PFSK-1 (cell line): ENCODE data around the gene RALGAPB. TPM values are rescaled to one million over a fixed set of nuclear protein-coding genes. Genes with fewer than 3 reads are reported as not detected.
A peak's percentile ranks its signal among the peaks of the same experiment; 100 is the strongest.

Experiments used
- FOXP2 ChIP-seq: optimal IDR thresholded peaks from 2 replicates; pipeline ENCODE3; 2011; ENCODE audit warnings: borderline replicate concordance, control low read depth, inconsistent platforms; ENCODE audit not compliant: insufficient read depth; ENCODE audit errors: extremely low read length, extremely low read depth
- POLR2AphosphoS5 ChIP-seq: IDR thresholded peaks from 2 replicates; pipeline ENCODE4 v1.6.1; 2012; ENCODE audit warnings: low read depth, mild to moderate bottlenecking, control low read depth, low read length, moderate library complexity
- REST ChIP-seq, 2 experiments: IDR thresholded peaks; 2 replicates each; pipeline versions ENCODE4 v1.6.1 to v1.8.0; 2011 to 2012; ENCODE audit warnings: low read depth in 2 of 2, low read length in 2 of 2, control low read depth in 1 of 2, inconsistent platforms in 1 of 2, mild to moderate bottlenecking in 1 of 2, moderate library complexity in 1 of 2; ENCODE audit not compliant: insufficient read depth in 1 of 2
- SIN3A ChIP-seq: IDR thresholded peaks from 2 replicates; pipeline ENCODE4 v1.6.1; 2012; ENCODE audit warnings: mild to moderate bottlenecking, low read length, moderate library complexity, borderline replicate concordance; ENCODE audit not compliant: insufficient read depth
- TAF1 ChIP-seq: IDR thresholded peaks from 2 replicates; pipeline ENCODE4 v1.6.1; 2012; ENCODE audit warnings: low read length, control low read depth, borderline replicate concordance; ENCODE audit not compliant: insufficient read depth
- polyA plus RNA-seq: library from polyadenylated mRNA; unstranded; fragments of >200 nt; gene quantifications from one replicate; pipeline ENCODE4 v1.2.1, GENCODE V29; 2012; ENCODE audit warnings: low read depth, missing spikeins; ENCODE audit not compliant: insufficient read length

The RALGAPB gene
- 15.3 TPM for polyA plus RNA-seq

DNA sequence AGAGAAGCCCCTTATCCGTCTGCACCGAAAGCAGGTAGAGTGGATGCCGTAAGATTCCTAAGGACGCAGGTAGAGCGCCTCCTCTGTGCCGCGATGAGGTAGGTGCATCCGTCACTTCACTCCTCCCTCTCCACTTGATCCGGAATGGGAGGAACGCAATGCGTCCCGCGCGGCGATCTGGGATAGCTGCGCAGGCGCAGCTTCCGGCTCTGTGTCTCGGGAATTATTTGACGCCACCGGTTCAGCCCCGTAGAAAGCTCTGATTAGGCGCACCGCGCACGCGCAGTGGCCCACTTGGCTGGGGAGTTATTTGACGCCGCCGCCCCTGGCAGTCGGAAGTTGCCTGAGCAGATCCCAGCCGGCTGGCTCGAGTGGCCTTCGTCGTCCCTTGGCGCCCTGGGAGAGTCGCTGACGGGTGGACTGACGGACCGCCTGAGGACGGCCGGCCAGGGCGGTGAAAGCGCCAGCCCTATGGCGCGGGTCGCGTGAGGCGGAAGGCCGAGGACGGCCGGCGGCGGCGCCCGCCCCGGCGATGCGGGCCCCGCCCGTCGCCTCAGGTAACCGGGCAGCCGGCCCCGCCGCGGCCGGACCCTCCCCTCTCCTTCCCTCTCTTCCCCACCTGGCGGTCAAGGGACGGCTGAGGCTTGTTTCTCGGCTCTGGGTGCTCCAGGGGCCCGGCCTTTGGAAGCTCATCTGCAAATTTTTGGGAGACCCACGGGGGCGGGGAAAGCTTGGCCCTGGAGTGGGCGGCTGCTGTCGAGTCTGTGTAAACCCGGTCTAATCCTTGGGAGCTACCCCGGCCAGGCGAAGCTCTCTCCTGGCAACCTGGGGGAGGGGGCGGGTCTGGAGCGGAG, at the start of gene RALGAPB:
Gene RALGAPB, plus strand, starts transcription at position 331 of the 854 bp plus-strand sequence. CDS start 15,590 bp downstream, outside the sequence.
- TF ChIP-seq REST (IDR thresholded peaks at IDR 0.05; ENCODE audit: insufficient read depth in 1 of 2, low read depth in 2 of 2, low read length in 2 of 2) (no peak), FOXP2 (no peak), POLR2AphosphoS5 (peak; percentile 80), TAF1 (peak; percentile 22; the same call in 1 of the 2 replicates)

DNA sequence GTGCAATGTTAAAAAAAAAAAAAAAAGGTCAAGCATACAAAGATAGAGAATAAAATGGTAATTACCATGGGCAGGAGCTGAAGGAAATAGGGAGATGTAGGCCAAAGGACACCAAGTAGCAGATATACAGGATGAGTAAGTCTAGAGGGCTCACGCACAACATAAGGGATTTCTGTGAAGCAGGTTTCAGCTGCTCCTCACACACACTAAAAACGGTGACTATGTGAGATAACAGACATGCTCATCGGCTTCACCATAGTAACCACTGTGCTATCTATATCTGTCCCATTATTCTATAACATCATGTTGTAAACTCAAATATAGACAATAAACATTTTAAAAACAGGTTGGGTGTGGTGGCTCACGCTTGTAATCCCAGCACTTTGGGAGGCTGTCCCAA, 49.1 kb upstream of the RALGAPB start:
- TF ChIP-seq TAF1 (no peak), POLR2AphosphoS5 (0 out of 2 replicates have a peak, but pooled peaks have one; percentile 20)

DNA sequence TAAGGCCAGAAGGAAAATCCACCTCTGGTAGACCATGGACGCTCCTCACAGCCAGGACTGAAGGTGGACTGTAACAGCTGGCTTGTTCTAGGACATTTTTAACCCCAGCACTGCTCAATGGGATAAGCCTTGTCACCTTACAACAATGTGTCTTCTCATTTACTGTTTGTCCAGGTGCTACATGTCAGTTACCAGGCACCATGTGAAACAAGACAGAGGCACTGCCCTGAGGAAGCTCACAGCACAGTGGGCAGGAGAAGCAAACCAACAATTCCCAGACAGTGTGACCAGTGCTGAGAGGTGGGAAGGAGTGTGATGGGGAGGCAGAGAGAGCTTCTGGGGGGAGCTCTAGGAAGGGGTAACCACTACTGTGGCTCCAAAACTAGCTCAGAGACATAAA, 48.2 kb upstream of the RALGAPB start:
- TF ChIP-seq SIN3A (no peak), TAF1 (no peak), FOXP2 (no peak), REST (IDR thresholded peaks at IDR 0.05; ENCODE audit: insufficient read depth in 1 of 2, low read depth in 2 of 2, low read length in 2 of 2) (no peak), POLR2AphosphoS5 (no peak)

DNA sequence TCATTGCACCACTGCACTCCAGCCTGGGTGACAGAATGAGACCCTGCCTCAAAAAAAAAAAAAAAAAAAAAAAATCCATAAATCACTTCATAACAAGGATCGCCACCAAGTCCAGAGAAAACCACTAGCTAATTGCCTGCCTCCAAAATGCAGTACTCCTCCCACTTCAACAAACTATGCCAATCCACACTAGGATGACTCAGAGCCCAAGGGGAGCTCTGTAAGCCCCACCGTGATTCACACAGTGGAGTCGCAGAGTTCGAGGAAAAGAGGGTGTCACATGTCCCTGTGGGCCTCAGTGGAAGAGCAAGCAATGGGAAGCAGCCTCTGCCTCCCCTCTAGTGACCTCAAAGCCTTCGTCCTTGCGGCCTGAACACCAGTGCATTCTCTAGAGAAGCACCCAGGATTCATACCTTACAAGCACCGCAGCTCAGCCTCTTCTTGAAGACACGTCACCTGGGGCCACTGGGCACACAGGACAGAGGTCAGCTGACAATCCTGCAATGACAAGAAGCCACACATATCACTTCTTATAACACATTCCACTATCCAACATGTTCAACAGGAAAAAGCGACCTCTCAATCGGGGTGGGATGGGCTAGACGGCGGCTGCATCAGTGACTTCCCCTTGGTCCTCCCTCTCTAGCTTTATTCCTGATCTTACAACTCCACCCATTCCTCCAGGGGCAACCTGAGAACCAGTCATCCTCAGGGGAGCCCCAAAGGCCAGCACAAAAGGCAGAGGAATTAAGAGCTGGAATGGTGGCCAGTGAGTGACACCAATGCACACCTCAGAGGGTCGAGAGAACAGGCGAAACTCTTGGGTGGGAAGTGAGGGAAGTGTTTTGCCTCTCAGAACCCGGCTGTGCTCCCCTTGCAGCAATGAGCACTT, 46.4 kb upstream of the RALGAPB start:
- TF ChIP-seq POLR2AphosphoS5 (0 out of 2 replicates have a peak, but pooled peaks have one; percentile 0), FOXP2 (no peak)

GRCh38 chr20:38427655-38428023, 45.0 kb upstream of the RALGAPB start:
- TF ChIP-seq REST (IDR thresholded peaks at IDR 0.05; ENCODE audit: insufficient read depth in 1 of 2, low read depth in 2 of 2, low read length in 2 of 2) (no peak), SIN3A (no peak)

GRCh38 chr20:38428800-38429199, 43.8 kb upstream of the RALGAPB start:
- TF ChIP-seq POLR2AphosphoS5 = no peak
